HepG2 (cell line): Measurements from ENCODE around the gene MYO18A. TPM values are rescaled to one million over a fixed set of nuclear protein-coding genes. Genes with fewer than 3 reads are reported as not detected.
A peak's percentile ranks its signal among the peaks of the same experiment; 100 is the strongest.

ENCODE experiments used
- ERF ChIP-seq: IDR thresholded peaks from 2 replicates; pipeline ENCODE4 v1.6.1; 2018; ENCODE audit warnings: missing biosample characterization, missing genetic modification reagents
- ETV5 ChIP-seq: IDR thresholded peaks from 2 replicates; pipeline ENCODE4 v1.6.1; 2018; ENCODE audit warnings: missing biosample characterization, missing genetic modification reagents, inconsistent platforms, borderline replicate concordance
- FUBP1 ChIP-seq: sonication (generic); formaldehyde crosslinking; IDR thresholded peaks from 2 replicates; pipeline ENCODE4 v1.5.1; 2020; ENCODE audit warnings: missing genetic modification reagents, mild to moderate bottlenecking, borderline replicate concordance
- HMGXB4 ChIP-seq, 2 experiments: sonication (generic) in 1 of 2; formaldehyde crosslinking in 1 of 2; IDR thresholded peaks; 2 replicates each; pipeline versions ENCODE4 v1.4.0 to v1.6.1; 2018 to 2020; ENCODE audit warnings: missing genetic modification reagents in 2 of 2, borderline replicate concordance in 1 of 2, low read depth in 1 of 2, mild to moderate bottlenecking in 1 of 2, missing biosample characterization in 1 of 2
- HNF4G ChIP-seq, 2 experiments: sonication (generic) in 1 of 2; formaldehyde crosslinking in 1 of 2; IDR thresholded peaks; 2 replicates each; pipeline versions ENCODE4 v1.4.0 to v1.6.1; 2011 to 2020; ENCODE audit warnings: borderline replicate concordance in 2 of 2, low read depth in 2 of 2, mild to moderate bottlenecking in 2 of 2, low read length in 1 of 2, missing genetic modification reagents in 1 of 2, moderate library complexity in 1 of 2
- KLF9 ChIP-seq: IDR thresholded peaks from 2 replicates; pipeline ENCODE4 v1.6.1; 2016; ENCODE audit warnings: low read depth
- MTF2 ChIP-seq: sonication (generic); formaldehyde crosslinking; IDR thresholded peaks from 2 replicates; pipeline ENCODE4 v1.5.0; 2020; ENCODE audit warnings: missing genetic modification reagents, borderline replicate concordance
- ONECUT2 ChIP-seq: sonication (generic); formaldehyde crosslinking; IDR thresholded peaks from 2 replicates; pipeline ENCODE4 v1.4.0; 2020; ENCODE audit warnings: missing genetic modification reagents
- SALL2 ChIP-seq: sonication (generic); formaldehyde crosslinking; IDR thresholded peaks from 2 replicates; pipeline ENCODE4 v1.8.1; 2023; ENCODE audit warnings: mild to moderate bottlenecking, missing genetic modification reagents, inconsistent platforms
- SOX5 ChIP-seq: IDR thresholded peaks from 2 replicates; pipeline ENCODE4 v1.6.1; 2016; ENCODE audit warnings: borderline replicate concordance
- STAG1 ChIP-seq: sonication (generic); formaldehyde crosslinking; IDR thresholded peaks from 2 replicates; pipeline ENCODE4 v1.4.0; 2020; ENCODE audit warnings: missing genetic modification reagents
- THRA ChIP-seq: sonication (generic); formaldehyde crosslinking; IDR thresholded peaks from 2 replicates; pipeline ENCODE4 v1.4.0; 2020; ENCODE audit warnings: missing genetic modification reagents, borderline replicate concordance
- ZBTB34 ChIP-seq: sonication (generic); formaldehyde crosslinking; IDR thresholded peaks from 2 replicates; pipeline ENCODE4 v1.8.0; 2022; ENCODE audit warnings: mild to moderate bottlenecking, missing genetic modification reagents
- ZNF256 ChIP-seq: sonication (generic); formaldehyde crosslinking; conservative IDR thresholded peaks from 2 replicates; pipeline ENCODE4 v1.4.0; 2020; ENCODE audit warnings: missing genetic modification reagents
- ZNF260 ChIP-seq: sonication (generic); formaldehyde crosslinking; IDR thresholded peaks from 2 replicates; pipeline ENCODE4 v1.4.0; 2020; ENCODE audit warnings: missing genetic modification reagents, low read depth, mild to moderate bottlenecking, borderline replicate concordance
- ZNF264 ChIP-seq: sonication (generic); formaldehyde crosslinking; IDR thresholded peaks from 2 replicates; pipeline ENCODE4 v1.4.0; 2020; ENCODE audit warnings: missing genetic modification reagents
- ZNF335 ChIP-seq: sonication (generic); formaldehyde crosslinking; IDR thresholded peaks from 2 replicates; pipeline ENCODE4 v1.4.0; 2020; ENCODE audit warnings: missing genetic modification reagents
- ZNF660 ChIP-seq: sonication (generic); formaldehyde crosslinking; IDR thresholded peaks from 2 replicates; pipeline ENCODE4 v1.5.1; 2020; ENCODE audit warnings: mild to moderate bottlenecking, low read depth, missing genetic modification reagents, borderline replicate concordance
- ZNF749 ChIP-seq: sonication (generic); formaldehyde crosslinking; IDR thresholded peaks from 2 replicates; pipeline ENCODE4 v1.8.0; 2022; ENCODE audit warnings: mild to moderate bottlenecking, missing genetic modification reagents, moderate library complexity, borderline replicate concordance
- ZNF766 ChIP-seq: sonication (generic); formaldehyde crosslinking; IDR thresholded peaks from 2 replicates; pipeline ENCODE4 v1.5.0; 2020; ENCODE audit warnings: missing genetic modification reagents, borderline replicate concordance
- polyA plus RNA-seq, 8 experiments: library from polyadenylated mRNA; depleted of rRNA in 3 of 8; stranded (reverse) in 7 of 8; unstranded in 1 of 8; fragments of >200 nt; fragmentation: Illumina TruSeq in 4 of 8; extraction: Trizol in 4 of 8; gene quantifications; 2 replicates each; pipeline versions ENCODE4 v1.2.1 to v1.2.3, GENCODE V29; 2011 to 2016; ENCODE audit warnings: low read depth in 4 of 8, missing spikeins in 1 of 8, mixed read lengths in 1 of 8; ENCODE audit not compliant: insufficient read depth in 1 of 8
- total RNA-seq, 5 experiments: library from RNA; depleted of rRNA; stranded (reverse); fragments of >200 nt; fragmentation: Illumina TruSeq; extraction: Trizol; gene quantifications; 2 replicates each; pipeline ENCODE4 v1.2.3, GENCODE V29; 2016; ENCODE audit warnings: low read depth in 1 of 5

Gene MYO18A
- total and polyA plus RNA-seq, 2 of the 13 experiments (the other 11 are each of a cell fraction or from before 2014, with no cell fraction given) = 16.8 to 24.8 TPM

- TF ChIP-seq HMGXB4 (CRISPR knock-in tag; IDR thresholded peaks at IDR 0.05; ENCODE audit: borderline replicate concordance in 1 of 2, low read depth in 1 of 2) (no peak; a peak in 2 of 4 replicates), ONECUT2 (CRISPR knock-in tag) (no peak), ERF (CRISPR knock-in tag) (peak; percentile 17; the same call in 1 of the 2 replicates), ZNF256 (no peak; the same call in 1 of the 2 replicates), ZNF335 (CRISPR knock-in tag) (no peak), THRA (0 out of 2 replicates have a peak, but pooled peaks have one; percentile 38), ZNF260 (CRISPR knock-in tag) (no peak), SOX5 (CRISPR knock-in tag) (no peak), ZNF766 (no peak), FUBP1 (CRISPR knock-in tag) (no peak), ZNF749 (no peak), STAG1 (CRISPR knock-in tag) (no peak), SALL2 (CRISPR knock-in tag) (peak; percentile 41; the same call in 1 of the 2 replicates), ZNF264 (no peak), HNF4G (IDR thresholded peaks at IDR 0.05; ENCODE audit: borderline replicate concordance, low read depth, low read length) (no peak; the same call in 1 of the 2 replicates), HNF4G (CRISPR knock-in tag; IDR thresholded peaks at IDR 0.05; ENCODE audit: borderline replicate concordance, low read depth) (peak; percentile 26; the same call in 1 of the 2 replicates), ZBTB34 (CRISPR knock-in tag) (no peak), KLF9 (CRISPR knock-in tag) (no peak), MTF2 (CRISPR knock-in tag) (no peak), ZNF660 (CRISPR knock-in tag) (no peak), ETV5 (CRISPR knock-in tag) (no peak; the same call in 1 of the 2 replicates)
Observed at GRCh38 chr17:29179232-29180033, 765 bp downstream of the MYO18A start (continued).
